H4 (cell line): Measurements from ENCODE around the gene SLC6A7. TPM values are rescaled to one million over a fixed set of nuclear protein-coding genes. Genes with fewer than 3 reads are reported as not detected.
A peak's percentile ranks its signal among the peaks of the same experiment; 100 is the strongest.

Experiments used
- DNase-seq: peaks from one replicate; pipeline ENCODE4 v3.0.0-alpha.2; 2015; ENCODE audit warnings: low spot score
- total RNA-seq: library from RNA; depleted of rRNA; stranded (reverse); fragments of >200 nt; shearing (Covaris generic); gene quantifications from 2 replicates; pipeline ENCODE4 v1.2.3, GENCODE V29; 2014; rRNA removed

SLC6A7 gene
- total RNA-seq, result not detected in 2 replicates

GRCh38 chr5:150189728-150190502 is at the start of gene SLC6A7:
SLC6A7 (plus strand) TSS chr5:150190062; CDS start chr5:150190328, 266 bp downstream.
- no peak for DNase-seq

GRCh38 chr5:150140830-150141229 is 49.0 kb upstream of the SLC6A7 start:
- peak; percentile 92 for DNase-seq

GRCh38 chr5:150141544-150142184 is 48.2 kb upstream of the SLC6A7 start:
- DNase-seq, result no peak

GRCh38 chr5:150142185-150142958 is 47.5 kb upstream of the SLC6A7 start:
- DNase-seq, result no peak

- peak; percentile 71 for DNase-seq
Observed at GRCh38 chr5:150142959-150143349, 46.9 kb upstream of the SLC6A7 start.

GRCh38 chr5:150143350-150144245 is 46.3 kb upstream of the SLC6A7 start:
- peak; percentile 81 for DNase-seq

- no peak for DNase-seq
Observed at GRCh38 chr5:150144246-150144801, 45.5 kb upstream of the SLC6A7 start.

GRCh38 chr5:150144879-150145278 is 45.0 kb upstream of the SLC6A7 start:
- no peak for DNase-seq

GRCh38 chr5:150146235-150146634 is 43.6 kb upstream of the SLC6A7 start:
- DNase-seq, result no peak

- no peak for DNase-seq
Observed at GRCh38 chr5:150146862-150147601, 42.8 kb upstream of the SLC6A7 start.

GRCh38 chr5:150147670-150148069 is 42.2 kb upstream of the SLC6A7 start:
- no peak for DNase-seq

GRCh38 chr5:150148117-150148927 is 41.5 kb upstream of the SLC6A7 start:
- no peak for DNase-seq

- DNase-seq, result no peak
Observed at GRCh38 chr5:150149618-150150017, 40.2 kb upstream of the SLC6A7 start.

- DNase-seq, result no peak
Observed at GRCh38 chr5:150152636-150153462, 37.0 kb upstream of the SLC6A7 start.

- DNase-seq, result no peak
Observed at GRCh38 chr5:150153483-150153882, 36.4 kb upstream of the SLC6A7 start.

GRCh38 chr5:150153957-150154617 is 35.8 kb upstream of the SLC6A7 start:
- DNase-seq, result peak; percentile 74

GRCh38 chr5:150154618-150155128 is 35.2 kb upstream of the SLC6A7 start:
- no peak for DNase-seq
